Bladder microvascular endothelial cell (primary cell): ENCODE data around the gene SPANXA2. TPM values are rescaled to one million over a fixed set of nuclear protein-coding genes. Genes with fewer than 3 reads are reported as not detected.

Experiments used
- total RNA-seq: library from RNA; depleted of rRNA; stranded (reverse); fragments of >200 nt; gene quantifications from 2 replicates; pipeline ENCODE4 v1.2.3, GENCODE V29; 2014

SPANXA2 gene, protein sequence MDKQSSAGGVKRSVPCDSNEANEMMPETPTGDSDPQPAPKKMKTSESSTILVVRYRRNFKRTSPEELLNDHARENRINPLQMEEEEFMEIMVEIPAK
- not detected in 2 replicates for total RNA-seq

DNA sequence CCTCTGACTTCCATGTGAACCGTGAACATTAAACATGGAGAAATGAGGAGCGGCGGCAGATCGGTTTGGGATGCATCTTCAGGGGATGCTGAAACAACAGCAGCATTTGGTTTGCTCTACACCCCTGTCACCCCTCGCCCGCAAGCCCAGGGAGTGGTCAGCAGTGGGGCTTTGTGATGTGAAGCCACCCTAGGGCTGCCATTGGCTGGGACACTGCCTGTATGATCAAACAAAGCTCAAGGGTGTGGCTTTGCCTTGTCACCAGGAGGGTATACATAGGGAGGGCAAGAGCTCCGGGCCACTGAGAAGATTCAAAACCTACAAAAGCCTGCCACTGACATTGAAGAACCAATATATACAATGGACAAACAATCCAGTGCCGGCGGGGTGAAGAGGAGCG lies at the start of gene SPANXA2:
TSS of gene SPANXA2 (plus strand) at position 301 of the 400 bp plus-strand sequence. CDS start at position 361, 60 bp downstream.

DNA sequence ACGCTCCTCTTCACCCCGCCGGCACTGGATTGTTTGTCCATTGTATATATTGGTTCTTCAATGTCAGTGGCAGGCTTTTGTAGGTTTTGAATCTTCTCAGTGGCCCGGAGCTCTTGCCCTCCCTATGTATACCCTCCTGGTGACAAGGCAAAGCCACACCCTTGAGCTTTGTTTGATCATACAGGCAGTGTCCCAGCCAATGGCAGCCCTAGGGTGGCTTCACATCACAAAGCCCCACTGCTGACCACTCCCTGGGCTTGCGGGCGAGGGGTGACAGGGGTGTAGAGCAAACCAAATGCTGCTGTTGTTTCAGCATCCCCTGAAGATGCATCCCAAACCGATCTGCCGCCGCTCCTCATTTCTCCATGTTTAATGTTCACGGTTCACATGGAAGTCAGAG lies 4.9 kb upstream of the SPANXA2 start, which contains the start of gene SPANXA1:
TSS of gene SPANXA1 (minus strand) at position 101 of the 400 bp plus-strand sequence. CDS start at position 41, 60 bp downstream.

Other genes starting within 250 kb of the SPANXA2 start
- not detected in 2 replicates for gene SPANXA1, start 5.0 kb upstream of the SPANXA2 start, total RNA-seq
- not detected in 2 replicates for gene SPANXD, start 109.0 kb downstream of the SPANXA2 start, total RNA-seq
- not detected in 2 replicates for gene MAGEC3, start 248.6 kb downstream of the SPANXA2 start, total RNA-seq